ENCODE results near the gene TH.

- TF ChIP-seq, protein P1, sequence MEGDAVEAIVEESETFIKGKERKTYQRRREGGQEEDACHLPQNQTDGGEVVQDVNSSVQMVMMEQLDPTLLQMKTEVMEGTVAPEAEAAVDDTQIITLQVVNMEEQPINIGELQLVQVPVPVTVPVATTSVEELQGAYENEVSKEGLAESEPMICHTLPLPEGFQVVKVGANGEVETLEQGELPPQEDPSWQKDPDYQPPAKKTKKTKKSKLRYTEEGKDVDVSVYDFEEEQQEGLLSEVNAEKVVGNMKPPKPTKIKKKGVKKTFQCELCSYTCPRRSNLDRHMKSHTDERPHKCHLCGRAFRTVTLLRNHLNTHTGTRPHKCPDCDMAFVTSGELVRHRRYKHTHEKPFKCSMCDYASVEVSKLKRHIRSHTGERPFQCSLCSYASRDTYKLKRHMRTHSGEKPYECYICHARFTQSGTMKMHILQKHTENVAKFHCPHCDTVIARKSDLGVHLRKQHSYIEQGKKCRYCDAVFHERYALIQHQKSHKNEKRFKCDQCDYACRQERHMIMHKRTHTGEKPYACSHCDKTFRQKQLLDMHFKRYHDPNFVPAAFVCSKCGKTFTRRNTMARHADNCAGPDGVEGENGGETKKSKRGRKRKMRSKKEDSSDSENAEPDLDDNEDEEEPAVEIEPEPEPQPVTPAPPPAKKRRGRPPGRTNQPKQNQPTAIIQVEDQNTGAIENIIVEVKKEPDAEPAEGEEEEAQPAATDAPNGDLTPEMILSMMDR (IDR thresholded peaks at IDR 0.05; ENCODE audit: low read length): no peak
- TF ChIP-seq EZH2 (optimal IDR thresholded peaks at IDR 0.05; ENCODE audit: low read depth, low read length): no peak
Observed at GRCh38 chr11:2148595-2148994, 23.0 kb downstream of the TH start.

Measured in MM.1S (cell line).